WTC11 (cell line): Measurements from ENCODE around the gene SMDT1.

Experiments
- CTCF ChIP-seq: fragments of 200-600 bp; IDR thresholded peaks from 2 replicates; pipeline ENCODE4 v1.8.0; 2022; ENCODE audit warnings: antibody characterized with exemption
- TP53 ChIP-seq: sonication (generic); formaldehyde crosslinking; IDR thresholded peaks from 2 replicates; pipeline ENCODE4 v1.8.1; 2023; ENCODE audit warnings: mild to moderate bottlenecking, missing genetic modification reagents

DNA sequence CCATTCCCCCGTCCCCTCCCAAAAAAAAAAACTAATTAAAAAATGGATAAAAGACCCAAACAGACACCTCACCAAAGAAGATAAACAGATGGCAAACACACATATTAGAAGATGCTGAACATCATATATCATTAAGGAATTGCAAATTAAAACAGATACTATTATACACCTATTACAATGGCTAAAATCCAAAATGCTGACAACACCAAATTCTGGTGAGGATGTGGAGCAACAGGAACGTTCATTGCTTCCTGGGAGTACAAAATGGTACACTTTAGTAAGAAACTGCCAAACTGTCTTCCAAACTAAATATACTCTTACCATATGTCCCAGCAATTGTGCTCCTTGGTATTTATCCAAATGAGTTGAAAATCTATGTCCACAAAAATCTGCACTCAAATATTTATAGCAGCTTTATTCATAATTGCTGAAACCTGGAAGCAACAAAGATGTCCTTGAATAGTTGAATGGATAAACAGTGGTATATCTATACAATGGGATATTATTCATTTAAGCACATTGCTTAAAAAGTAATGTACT lies 28.8 kb upstream of the SMDT1 start:
- no peak for TF ChIP-seq CTCF
- TF ChIP-seq TP53 (CRISPR knock-in tag) = no peak
